ENCODE data around the gene COQ5. TPM values are rescaled to one million over a fixed set of nuclear protein-coding genes. Genes with fewer than 3 reads are reported as not detected.

Gene COQ5
- polyA plus RNA-seq, 3 donors: 65.0 to 75.4 (median 68.3) TPM

DNA sequence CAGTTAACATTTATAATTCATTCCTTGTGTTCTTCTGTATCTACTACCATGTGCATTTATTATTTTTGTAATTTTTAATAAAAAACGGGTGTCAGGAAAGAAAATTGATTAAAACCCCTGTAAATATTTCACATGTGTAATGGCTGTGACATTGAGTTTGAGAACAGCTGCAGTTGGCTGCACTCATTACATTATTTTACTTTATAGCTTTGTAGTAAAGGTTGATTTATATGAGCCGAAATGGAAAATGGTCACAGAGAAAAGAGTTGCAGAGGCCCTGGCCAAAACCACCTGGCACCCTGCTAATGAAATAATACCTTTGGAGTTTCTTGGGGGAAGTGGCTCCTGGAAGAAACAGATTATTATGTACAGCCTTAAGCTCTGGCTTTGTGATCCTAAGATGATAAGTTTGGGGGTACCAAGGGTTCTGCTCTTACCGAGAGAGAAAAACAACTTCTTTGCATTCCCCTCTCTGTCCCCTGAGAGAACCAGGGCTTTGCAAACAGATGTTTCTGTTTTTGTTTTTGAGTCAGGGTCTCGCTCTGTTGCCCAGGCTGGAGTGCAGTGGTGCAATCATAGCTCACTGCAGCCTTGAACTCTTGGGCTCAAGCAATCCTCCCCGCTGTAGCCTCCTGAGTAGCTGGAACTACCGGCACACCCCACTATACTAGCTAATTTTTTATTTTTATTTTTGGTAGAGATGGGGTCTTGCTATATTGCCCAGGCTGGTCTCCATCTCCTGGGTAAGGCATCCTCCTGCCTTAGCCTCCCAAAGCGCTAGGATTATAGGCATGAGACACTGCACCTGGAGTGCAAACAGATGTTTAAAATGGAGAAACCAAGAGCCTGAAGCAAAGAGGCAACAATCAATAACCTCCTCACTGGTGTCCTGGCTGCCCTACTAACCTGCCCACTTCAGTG is 42.7 kb downstream of the COQ5 start:
- DNase-seq (ENCODE audit: low read depth in 3 of 3, low spot score in 2 of 3): no peak

DNA sequence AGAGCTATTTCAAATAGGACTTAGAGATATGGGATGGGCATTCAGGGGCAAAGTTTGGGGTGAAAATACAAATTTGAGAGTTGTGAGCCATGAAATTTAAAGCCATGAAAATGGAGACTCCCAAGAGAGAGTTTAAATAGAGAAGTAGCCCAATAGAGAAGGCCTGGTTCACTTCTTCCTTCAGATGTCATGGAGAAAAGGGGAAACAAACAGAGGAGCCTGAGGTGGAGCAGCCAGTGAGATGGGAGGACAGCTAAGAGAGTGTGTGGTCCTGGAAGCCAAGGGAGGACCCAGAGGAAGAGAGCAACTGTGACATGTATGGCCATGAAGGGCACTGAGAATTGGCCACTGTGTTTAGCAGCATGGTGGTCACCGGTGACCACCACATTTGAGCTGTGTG is 45.3 kb downstream of the COQ5 start:
- DNase-seq (ENCODE audit: low read depth in 3 of 3, low spot score in 2 of 3): no peak

DNA sequence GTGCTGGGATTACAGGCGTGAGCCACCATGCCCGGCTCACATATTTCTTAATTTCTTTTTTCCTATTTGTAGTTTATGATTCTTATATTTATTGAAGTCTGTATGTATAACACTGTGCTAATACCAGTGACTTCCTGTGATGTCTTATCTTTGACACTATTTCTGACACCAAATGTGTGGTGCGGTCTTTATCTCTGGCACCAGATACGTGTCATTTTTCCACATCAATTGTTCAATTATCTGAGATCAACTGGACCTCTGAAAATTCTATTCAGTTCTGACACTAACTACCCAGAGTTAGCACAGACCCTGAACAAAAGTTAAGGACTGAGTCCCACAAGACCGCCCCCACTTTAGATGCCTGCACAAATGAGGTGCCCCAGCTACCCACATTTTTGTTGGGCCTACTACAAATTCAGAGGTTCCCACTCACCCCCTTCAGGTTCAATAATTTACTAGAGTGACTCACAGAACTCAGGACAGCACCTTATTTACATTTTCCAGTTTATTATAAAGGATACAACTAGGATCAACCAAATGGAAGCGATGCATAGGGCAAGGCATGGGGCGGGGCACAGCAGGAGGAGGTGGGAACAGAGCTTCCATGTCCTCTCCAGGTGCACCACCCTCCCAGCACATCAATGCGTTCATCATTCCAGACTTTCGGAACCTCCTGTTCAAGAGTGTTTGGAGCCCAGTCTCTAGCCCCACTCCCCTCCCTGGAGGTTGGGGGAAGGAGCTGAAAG is 47.8 kb downstream of the COQ5 start:
- DNase-seq (ENCODE audit: low read depth in 3 of 3, low spot score in 2 of 3): no peak

DNA sequence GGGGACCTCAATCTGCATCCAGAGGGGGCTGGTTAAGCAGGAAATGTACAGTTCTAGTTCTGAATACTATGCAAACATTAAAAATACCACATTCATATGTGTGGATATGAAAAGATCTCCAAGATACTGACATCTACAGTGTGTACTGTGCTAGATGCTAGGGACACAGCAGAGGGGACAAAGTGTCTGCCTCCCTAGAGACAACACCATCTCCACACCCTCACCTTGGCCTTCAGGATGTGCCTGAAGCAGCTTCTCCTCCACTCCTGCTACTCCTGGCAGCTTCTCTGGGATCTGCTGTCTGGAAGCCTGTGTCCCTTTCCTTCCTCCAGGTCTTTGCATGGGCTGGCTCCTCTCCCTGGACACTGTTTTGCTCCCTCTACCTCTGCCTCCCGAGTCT is 48.7 kb downstream of the COQ5 start:
- DNase-seq (ENCODE audit: low read depth in 3 of 3, low spot score in 2 of 3): no peak

DNA sequence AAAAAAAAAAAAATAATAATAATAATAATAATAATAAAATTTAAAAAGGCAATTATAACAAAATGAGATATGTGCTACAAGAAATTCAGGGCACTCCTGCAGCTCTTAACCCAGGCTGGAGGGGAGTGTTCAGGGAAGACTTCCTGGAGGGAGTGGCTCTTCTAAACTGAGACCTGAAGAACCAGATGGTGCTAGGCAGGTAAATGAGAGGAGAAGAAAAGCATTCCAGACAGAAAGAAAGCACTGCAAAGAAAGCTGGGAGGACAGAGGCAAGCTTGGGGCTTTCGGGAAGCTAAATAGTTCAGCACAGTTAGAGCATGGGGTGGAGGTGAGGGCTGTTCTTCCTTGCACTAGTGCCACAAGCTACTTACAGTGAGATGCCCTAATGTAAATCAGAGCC is 49.5 kb downstream of the COQ5 start:
- no peak for DNase-seq (ENCODE audit: low read depth in 3 of 3, low spot score in 2 of 3)

DNA sequence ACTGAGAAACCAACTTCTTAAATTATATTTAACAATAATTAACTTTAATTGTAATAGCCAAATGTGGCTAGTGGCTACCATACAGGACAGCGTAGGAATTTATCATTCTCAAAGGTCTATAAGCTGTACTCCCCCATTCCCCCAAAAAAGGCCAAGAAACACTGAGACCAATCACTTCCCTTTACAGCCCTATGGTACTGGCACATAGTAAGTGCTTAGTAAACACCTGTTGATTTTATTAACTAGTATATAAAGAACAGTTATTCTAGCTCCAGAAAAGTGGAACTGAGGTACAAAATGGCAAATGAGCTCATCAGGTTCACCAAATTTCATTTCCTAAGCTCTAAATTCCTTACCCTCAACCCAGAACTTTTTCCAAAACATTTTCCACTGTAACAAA is 53.3 kb downstream of the COQ5 start:
- no peak for DNase-seq (ENCODE audit: low read depth in 3 of 3, low spot score in 2 of 3)

DNA sequence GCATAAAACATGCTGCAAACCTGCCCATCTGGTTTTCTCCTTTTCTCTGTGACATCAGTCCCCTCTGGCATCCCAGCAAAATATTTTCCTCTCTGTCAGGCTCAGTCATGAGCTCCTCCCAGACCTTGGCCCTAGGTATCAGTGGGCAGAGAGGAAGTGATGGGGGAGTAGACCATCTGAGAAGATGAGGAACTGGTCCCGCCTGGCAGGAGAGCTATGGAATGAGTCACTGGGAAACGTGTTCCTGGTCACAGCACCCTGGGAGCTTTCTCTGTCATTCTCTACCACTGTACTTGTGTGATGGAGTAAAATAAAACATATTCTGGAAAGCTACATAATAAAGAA is 54.4 kb downstream of the COQ5 start:
- DNase-seq (ENCODE audit: low read depth in 3 of 3, low spot score in 2 of 3): no peak

DNA sequence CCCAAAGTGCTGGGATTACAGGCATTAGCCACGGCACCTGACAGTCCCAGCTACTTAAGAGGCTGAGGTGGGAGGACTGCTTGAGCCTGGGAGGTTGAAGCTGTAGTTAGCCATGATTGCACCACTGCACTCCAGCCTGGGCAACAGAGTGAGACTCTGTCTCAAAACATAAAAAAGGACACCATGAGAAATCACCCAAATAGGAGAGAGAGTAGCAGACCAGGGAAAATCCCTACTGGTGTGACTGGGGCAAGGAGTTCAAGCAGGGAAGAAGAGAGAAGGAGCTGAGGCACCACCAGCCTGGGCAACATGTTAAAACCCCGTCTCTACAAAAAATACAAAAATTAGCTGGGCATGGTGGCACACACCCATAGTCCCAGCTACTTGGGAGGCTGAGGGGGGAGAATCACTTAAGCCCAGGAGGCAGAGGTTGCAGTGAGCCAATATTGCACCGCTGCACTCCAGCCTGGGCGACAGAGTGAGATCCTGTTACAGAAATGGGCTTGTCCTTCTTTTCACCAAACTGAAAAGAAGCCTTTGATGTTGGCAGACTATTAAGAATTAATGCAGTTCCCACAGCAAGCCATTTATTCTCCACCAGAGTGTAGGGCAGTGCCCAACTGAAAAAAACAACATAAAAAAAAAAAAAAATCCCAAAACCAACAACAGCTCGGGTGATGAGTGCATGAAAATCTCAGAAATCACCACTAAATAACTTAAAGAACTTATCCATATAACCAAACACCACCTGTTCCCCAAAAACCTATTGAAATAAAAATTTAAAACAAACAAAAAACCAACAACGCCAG is 54.9 kb downstream of the COQ5 start:
- DNase-seq (ENCODE audit: low read depth in 3 of 3, low spot score in 2 of 3): no peak

DNA sequence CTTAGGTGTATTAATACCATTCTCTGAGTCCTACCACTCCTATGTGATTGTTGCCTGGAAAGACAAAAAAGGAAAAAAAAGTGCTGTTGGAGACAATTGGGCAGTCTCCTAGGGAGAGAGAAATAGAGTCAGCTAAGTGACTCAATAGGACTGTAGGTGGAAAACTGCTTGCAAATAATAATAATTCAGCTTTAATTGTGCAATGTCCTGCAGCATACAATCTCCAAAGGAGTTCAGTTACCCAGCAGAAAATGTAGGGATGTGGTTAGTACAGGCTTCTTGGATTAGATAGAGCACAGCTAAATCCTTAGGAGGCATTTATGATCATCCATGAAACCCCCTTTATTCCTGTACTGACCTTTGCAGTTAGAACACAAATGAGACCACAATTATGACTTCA is 56.4 kb downstream of the COQ5 start:
- DNase-seq (ENCODE audit: low read depth in 3 of 3, low spot score in 2 of 3): no peak

DNA sequence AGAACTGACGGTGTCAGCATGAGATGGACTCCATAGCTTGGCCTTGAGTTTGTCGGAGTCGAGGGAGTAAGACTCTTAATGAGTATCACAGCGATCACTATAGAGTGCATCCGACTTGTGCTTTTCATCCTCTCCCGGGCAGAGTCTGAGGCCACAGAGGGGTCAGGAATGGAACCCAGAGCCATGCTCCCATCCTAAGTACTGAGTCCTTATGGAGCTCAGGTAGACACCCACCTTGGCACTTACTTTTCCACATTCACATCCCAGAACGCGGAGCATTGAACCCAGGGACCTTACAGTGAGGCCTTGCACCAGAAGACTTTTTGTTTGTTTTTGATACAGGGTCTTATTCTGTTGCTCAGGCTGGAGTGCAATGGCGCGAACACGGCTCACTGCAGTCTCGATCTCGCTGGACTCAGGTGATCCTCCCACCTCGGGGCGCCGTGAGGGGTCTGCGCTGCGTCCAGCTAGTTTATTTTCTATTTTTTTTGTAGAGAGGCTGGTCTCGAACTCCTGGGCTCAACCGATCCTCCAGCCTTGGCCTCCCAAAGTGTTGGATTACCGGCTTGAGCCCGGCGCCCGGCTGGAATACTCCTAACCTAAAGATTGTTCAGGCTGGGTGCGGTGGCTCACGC is 58.7 kb downstream of the COQ5 start:
- no peak for DNase-seq (ENCODE audit: low read depth in 3 of 3, low spot score in 2 of 3)

DNA sequence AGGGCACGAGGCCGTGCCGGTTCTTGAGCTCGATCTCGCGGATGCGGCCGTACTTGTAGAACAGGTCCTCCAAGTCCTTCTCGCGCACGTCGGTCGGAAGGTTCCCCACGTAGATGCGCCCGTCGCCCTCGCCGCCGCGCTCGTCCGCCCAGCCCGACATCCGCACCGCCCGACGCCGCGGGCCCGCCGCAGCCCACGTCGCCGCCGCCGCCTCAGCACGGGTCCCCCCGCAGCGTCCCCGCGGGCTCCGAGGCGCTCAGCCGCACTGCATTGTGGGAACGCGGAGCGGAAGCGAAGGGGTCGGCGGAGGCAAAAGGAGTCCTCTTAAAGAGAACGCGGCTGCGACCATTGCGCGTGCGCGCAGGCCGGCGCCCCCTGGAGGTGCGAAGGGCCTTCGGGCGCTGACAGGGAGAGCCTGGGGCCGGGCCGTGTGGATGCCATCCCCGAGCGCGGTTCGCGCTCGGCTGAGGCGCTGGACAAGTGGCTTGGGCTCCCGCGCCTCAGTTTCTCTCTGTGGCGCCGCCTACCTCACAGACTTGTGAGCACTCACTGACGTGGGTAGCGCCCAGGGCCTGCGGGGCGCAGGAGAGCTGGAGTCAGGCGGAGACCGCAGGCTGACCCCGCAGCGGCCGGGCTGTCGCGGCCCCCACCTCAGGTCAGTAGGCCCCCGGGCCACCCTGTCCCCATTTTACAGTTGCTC is 59.4 kb downstream of the COQ5 start, which contains the start of gene SRSF9:
TSS of gene SRSF9 (minus strand) at position 299 of the 700 bp plus-strand sequence. CDS start at position 160, 139 bp downstream.
- peak; percentile 89 to 92 (median 91) for DNase-seq (ENCODE audit: low read depth in 3 of 3, low spot score in 2 of 3)

DNA sequence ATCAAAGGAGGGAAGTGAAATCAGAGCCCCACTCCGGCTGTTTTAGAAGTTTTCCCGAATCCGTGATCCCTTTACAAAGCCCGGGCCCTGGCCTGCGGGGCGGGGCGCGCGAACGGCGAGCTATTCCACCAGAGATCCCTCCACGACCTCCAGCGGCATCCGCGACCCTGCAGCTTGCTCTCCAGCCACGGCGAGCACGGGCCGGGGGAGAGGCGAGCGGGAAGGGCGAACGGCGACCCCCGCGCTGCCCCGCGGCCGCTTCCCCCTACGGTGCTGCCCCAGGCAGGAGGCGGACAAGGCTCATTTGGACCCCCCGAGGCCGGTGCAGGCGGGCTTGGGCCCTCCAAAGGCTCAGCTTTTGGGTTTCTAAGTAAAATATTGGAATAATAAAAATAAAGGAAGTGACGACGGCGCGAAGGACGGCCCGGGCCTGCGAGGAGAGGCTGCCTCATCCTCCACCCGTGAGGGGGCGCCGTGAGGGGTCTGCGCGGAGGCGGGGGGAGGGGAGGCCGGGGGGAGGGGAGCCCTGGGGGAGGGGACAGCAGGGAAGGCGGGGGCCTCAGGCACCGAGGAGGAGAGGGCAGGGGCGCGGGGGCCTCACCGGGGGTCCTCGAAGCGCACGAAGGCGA is 60.0 kb downstream of the COQ5 start:
- DNase-seq (ENCODE audit: low read depth in 3 of 3, low spot score in 2 of 3): no peak

DNA sequence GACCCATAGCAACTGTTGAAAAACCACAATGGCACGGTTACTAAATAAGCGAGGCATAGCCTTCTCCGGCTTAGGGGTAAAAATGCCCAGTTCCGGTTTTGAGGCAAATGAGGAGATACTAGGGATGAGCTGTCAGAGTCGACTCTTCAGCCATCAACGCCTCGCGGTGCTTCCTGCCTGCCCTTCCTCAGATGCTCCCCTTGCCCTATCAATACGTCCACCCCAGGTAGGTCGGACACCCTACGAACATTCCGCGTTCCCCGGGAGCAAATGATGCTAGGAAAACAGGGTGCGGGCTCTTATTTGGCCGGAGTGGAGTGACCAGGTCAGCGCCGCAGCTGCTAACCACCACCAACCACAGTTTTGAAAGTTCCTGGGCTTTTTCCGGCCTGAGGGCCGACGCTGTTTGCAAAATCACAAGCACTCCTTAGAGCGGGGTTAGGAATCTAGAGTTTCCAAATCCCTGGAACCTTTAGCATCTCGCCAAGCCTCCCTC is 60.6 kb downstream of the COQ5 start:
- no peak for DNase-seq (ENCODE audit: low read depth in 3 of 3, low spot score in 2 of 3)

DNA sequence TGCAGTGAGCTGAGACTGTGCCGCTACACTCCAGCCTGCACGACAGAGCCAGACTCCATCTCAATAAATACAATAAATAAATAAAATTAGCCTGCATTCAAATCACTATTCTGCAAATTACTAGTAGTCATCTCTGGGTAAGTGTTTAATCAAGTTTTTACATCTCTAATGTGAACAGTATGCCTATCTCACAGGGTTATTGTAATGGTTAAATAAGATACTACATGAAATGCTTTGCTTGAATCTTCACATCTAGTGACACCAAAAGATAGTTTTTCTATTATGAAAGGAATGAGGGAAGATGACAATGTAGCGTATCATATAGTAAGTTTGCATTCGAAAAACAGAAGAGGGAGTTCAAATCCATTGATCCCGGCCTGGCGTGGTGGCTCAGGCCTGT is 61.5 kb downstream of the COQ5 start:
- DNase-seq (ENCODE audit: low read depth in 3 of 3, low spot score in 2 of 3): no peak

DNA sequence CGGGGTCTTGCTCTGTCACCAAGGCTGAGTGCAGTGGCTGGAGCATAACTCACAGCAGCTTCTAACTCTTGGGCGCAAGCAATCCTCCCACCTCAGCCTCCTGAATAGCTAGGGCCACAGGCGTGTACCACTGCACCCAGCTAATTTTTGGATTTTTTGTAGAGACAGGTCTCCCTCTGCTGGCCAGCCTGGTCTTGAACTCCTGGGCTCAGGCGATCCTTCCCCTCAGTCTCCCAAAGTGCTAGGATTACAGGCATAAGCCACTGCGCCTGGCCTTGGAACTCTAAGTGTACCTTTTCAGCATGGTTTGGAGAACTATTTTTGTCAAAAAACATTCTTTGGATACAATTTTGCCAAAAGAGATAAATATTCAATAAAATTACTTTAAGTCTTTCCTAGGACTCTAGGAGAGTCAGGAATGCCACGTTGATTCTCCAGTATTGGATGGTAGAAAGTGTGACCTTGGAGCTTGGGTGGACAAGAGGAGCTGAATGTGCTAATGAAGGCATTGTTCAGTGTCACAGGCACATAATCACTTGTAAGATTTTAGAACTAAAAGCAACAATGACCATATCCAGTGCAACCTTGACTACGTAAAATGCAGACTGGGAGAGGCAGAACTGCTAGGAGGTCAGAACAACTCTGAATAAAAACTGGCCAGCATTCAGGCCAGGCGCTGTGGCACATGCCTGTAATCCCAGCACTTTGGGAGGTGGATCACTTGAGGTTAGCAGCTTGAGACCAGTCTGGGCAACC is 62.2 kb downstream of the COQ5 start:
- no peak for DNase-seq (ENCODE audit: low read depth in 3 of 3, low spot score in 2 of 3)

DNA sequence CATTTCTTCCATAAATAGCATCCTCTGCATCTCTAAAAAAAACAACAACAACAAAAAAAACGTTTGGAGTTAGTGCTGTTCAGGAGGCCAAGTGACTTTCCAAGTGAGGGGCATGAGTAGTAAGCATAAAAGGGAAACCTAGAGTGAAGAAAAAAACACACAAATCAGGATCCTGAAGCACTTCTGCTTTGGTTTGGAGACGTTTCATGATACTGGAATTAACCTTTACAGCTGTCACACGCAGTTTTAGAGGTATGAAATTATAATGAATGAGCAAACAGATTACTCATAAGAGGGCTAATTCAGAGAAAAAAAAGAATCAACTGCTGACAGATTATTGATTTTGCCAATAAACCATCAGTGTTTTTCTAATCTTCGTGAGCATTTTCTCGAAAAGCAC is 63.2 kb downstream of the COQ5 start:
- no peak for DNase-seq (ENCODE audit: low read depth in 3 of 3, low spot score in 2 of 3)

DNA sequence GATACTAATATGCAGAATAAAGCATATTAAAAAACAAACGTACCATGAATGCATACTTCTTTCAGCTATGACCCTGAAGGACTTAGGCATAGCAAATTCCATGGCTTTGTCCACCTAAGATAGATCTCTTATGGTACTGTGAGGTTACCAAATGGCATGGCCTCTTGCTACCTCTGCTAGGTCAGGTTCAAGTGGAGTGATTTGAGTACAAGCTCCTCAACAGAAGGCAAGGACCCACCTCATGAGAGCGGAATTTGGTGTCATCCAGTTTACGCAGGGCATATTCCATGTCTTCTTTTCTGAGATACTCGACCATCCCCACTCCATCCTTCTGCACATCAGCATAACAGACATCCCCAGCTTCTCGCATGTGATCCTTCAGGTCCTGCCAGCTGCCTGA is 65.2 kb downstream of the COQ5 start:
- no peak for DNase-seq (ENCODE audit: low read depth in 3 of 3, low spot score in 2 of 3)

DNA sequence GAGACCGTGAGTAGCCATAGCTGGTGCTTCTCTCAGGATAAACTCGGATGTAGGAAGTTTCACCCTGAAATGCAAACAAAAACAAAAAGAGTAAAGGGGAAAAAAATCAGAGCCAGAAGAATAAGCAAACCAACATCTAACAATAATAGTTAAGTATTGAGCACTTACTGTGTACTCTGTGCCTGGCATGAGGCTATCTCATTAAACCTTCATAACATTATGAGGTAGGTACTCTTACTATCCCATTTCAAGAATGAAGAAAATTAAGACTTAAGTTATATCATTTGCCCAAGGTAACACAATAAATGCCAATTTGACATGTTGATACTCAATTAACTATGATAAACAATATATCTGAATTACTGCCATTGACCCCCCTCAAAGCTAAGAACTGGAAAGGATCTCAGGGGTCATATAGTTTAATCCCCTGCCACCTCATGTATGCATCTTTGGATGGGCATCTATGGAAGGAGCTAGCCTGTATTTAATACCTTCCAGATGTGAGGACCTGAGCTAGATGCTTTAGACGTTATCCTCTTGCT is 66.8 kb downstream of the COQ5 start:
- DNase-seq (ENCODE audit: low read depth in 3 of 3, low spot score in 2 of 3): no peak

Data from right renal cortex interstitium (tissue), 3 donors.